ENCODE results near the gene ELP4. TPM values are rescaled to one million over a fixed set of nuclear protein-coding genes. Genes with fewer than 3 reads are reported as not detected.

Gene ELP4
- total RNA-seq, 1 experiment from 2014 or later: 20.3 TPM

DNA sequence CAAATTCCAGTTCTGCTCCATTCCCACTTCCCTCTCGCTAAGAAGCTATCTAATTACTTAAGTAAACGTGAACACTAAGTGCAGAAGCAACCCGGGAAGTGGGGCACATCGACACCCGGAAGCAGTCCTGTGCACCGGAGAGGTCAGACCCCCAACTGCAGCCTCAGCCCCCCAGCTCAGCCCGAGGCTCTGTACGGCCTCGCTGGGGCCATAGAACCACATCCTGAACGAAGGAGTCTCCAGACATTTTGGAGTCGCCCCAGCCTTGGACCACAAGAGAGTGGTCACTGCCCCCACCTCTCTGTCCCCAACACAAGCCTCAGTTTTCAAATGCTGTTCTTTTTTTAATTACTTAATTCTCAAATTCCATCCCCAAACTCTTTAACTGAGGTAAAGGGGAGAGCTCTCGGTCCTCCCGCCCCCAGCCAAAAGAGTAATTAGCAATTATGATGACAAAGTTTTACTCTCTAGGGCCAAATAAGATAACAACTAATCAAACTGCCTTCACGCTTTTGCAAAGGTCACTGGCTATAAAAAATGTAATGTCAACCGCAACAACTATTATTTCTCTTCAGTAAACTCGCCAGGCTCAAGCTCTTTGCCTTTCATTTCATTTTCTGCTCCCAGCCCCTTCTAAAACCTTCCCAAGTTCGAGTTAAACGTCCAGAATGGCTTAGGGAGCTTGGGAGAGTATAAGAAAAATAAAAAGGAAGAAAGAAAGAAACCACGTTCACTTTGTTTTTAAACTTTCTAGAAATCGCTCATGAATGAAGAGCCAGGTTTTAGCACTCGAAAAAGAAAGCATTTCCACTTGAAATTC is 299.4 kb downstream of the ELP4 start:
- intact Hi-C loops (cut with micrococcal nuclease; ENCODE audit: unreplicated experiment): no loop called here
- TF ChIP-seq, protein P1, sequence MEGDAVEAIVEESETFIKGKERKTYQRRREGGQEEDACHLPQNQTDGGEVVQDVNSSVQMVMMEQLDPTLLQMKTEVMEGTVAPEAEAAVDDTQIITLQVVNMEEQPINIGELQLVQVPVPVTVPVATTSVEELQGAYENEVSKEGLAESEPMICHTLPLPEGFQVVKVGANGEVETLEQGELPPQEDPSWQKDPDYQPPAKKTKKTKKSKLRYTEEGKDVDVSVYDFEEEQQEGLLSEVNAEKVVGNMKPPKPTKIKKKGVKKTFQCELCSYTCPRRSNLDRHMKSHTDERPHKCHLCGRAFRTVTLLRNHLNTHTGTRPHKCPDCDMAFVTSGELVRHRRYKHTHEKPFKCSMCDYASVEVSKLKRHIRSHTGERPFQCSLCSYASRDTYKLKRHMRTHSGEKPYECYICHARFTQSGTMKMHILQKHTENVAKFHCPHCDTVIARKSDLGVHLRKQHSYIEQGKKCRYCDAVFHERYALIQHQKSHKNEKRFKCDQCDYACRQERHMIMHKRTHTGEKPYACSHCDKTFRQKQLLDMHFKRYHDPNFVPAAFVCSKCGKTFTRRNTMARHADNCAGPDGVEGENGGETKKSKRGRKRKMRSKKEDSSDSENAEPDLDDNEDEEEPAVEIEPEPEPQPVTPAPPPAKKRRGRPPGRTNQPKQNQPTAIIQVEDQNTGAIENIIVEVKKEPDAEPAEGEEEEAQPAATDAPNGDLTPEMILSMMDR (IDR thresholded peaks at IDR 0.05; ENCODE audit: unreplicated experiment): no peak
- CTCF ChIA-PET: no interaction called here
- no peaks in the 10 kb centered on the region for H3K9me3 Mint-ChIP-seq (ENCODE audit: low read depth, unreplicated experiment)
- no peak for DNase-seq
- H3K4me3 Mint-ChIP-seq (ENCODE audit: low read depth, unreplicated experiment): peak overlapping the region; percentile 82
- H3K36me3 Mint-ChIP-seq (ENCODE audit: insufficient read depth, unreplicated experiment): peaks cover 15% of the 10 kb centered on the region
- BruUV-seq (replicated peaks): no TSS peak
- peaks cover 31% of the 10 kb centered on the region for H3K4me1 Mint-ChIP-seq (ENCODE audit: low read depth, unreplicated experiment)
- peaks cover 80% of the 10 kb centered on the region for H3K27me3 Mint-ChIP-seq (ENCODE audit: unreplicated experiment)
- H3K27ac Mint-ChIP-seq (ENCODE audit: unreplicated experiment): no peak overlapping the region

DNA sequence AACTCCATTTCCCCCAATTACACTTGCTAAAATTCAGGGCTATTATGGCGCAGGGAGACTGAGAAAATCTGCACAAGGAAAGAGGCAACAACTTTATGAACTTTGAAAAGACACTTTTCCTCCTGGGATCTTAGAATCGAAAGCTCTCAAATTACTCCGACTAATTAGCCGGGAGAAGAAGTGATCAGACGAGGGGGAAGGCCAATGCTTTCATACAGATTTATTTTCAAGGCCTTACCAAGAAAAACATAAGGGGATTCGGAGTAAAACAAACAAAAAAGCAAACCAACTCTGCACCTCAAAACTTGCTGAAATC is 299.9 kb downstream of the ELP4 start:
- Mint-ChIP-seq H3K9me3 (ENCODE audit: low read depth, unreplicated experiment) (no peaks in the 10 kb centered on the region), H3K27me3 (ENCODE audit: unreplicated experiment) (peaks cover 80% of the 10 kb centered on the region), H3K36me3 (ENCODE audit: insufficient read depth, unreplicated experiment) (peaks cover 15% of the 10 kb centered on the region), H3K4me1 (ENCODE audit: low read depth, unreplicated experiment) (peaks cover 31% of the 10 kb centered on the region), H3K27ac (ENCODE audit: unreplicated experiment) (no peak overlapping the region), H3K4me3 (ENCODE audit: low read depth, unreplicated experiment) (peak overlapping the region; percentile 82)
- intact Hi-C loops (cut with micrococcal nuclease; ENCODE audit: unreplicated experiment): no loop called here
- TF ChIP-seq, protein P1 (IDR thresholded peaks at IDR 0.05; ENCODE audit: unreplicated experiment): no peak
- CTCF ChIA-PET: interaction anchor here (0.9 kb wide), 1 partner anchor 514 kb away, joined by 3 read pairs; no protein-coding TSS in a partner anchor
- no TSS peak for BruUV-seq (replicated peaks)
- DNase-seq: no peak

DNA sequence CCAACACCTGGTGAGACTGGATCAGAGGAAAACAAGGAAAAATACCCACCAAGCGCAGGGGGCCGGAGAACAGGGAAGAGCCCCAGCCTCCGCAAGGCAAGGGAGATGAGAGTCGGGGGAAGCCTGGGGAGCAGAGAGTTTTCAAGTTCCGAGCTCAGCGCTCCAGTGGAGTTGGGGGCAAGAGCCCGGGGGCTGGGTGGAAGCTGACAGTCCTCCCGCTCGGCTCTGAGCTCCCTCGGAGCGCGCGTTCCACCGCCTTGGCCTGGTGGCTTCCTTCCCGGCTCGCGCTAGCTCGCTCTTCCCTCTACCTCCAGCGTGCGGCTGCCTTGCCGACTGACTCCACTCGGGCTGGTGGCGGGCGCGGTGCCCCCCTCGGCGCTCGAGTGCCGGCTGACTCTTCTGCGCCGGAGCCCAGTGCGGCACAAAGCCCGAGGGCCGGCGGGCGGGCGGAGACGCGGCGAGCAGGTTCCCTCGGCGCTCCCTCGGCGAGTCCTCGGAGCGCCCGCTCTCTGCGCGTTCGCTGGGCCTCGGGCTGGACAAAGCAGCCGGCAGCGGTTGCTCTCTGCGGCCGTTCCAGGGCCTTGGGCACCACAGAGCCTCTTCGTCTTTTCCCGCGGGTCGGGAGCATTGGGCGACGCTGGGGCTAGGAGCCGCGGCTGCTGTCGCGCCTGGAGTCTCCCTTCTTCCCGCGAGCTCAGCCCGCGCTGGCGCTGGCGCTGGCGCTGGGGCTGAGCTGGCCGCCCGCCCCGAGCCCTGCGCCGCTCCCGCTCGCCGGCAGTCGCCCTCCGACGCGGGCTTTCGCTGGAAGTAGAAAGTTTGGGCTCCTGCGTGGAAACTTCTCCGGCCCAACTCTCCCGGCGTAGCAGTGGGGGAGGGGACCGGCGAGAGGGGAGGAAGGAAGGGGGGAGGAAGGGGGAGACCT is 300.6 kb downstream of the ELP4 start:
- peaks cover 31% of the 10 kb centered on the region for H3K4me1 Mint-ChIP-seq (ENCODE audit: low read depth, unreplicated experiment)
- TF ChIP-seq, protein P1 (IDR thresholded peaks at IDR 0.05; ENCODE audit: unreplicated experiment): no peak

DNA sequence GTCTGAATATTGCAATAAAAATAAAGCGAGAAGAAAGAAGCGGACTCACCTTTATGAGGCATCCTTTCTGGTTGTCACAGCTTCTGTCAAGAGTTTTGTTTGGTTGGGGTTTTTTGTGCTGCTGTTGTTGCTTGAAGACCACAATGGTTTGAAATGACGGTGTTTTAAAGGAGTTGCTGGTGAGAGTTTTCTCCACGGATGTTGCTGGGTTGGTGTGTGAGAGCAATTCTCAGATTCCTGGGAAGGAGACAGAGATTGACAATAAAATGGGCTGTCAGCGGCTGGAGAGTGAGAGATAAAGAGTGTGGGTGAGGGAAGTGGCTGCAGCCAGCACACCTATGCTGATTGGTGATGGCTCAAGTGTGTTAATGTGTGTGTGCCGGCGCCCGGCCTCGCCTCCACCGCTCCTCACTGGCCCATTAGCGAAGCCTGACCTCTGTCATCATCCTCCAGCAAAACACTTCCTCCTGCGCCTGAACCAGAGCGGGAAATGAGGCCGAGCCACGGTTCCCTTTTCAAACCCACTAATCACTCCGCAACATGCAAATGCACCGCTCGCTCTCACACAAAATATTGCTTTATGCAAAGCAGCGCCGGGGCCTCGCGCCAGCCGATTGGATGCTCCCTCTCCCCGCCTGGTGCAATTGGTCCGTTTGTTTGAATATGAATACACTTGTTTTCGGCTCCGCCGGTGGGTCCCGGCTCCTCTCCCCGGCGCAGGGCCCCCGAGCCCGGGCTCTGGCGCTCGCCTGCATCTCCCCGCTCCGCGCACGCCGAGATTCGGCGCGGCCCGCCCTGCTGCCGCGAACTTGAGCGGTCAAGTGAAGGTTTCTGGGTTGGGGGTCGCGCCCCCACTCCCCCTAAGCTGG is 301.4 kb downstream of the ELP4 start, which contains the start of gene PAX6:
TSS of gene PAX6 (minus strand) at position 544 of the 869 bp plus-strand sequence. CDS start 4,911 bp downstream, outside the sequence.
- DNase-seq: peak; percentile 49
- BruUV-seq (replicated peaks): no TSS peak
- TF ChIP-seq, protein P1 (IDR thresholded peaks at IDR 0.05; ENCODE audit: unreplicated experiment): no peak
- Mint-ChIP-seq H3K4me3 (ENCODE audit: low read depth, unreplicated experiment) (peak within 1 kb of the TSS; percentile 82), H3K27ac (ENCODE audit: unreplicated experiment) (peak within 1 kb of the TSS; percentile 63), H3K27me3 (ENCODE audit: unreplicated experiment) (peaks cover 91% of the 10 kb centered on the region), H3K36me3 (ENCODE audit: insufficient read depth, unreplicated experiment) (peaks cover 15% of the 10 kb centered on the region), H3K9me3 (ENCODE audit: low read depth, unreplicated experiment) (no peaks in the 10 kb centered on the region), H3K4me1 (ENCODE audit: low read depth, unreplicated experiment) (peaks cover 35% of the 10 kb centered on the region)
- CTCF ChIA-PET: no interaction called here
- intact Hi-C loops (cut with micrococcal nuclease; ENCODE audit: unreplicated experiment): no loop called here

More for the DNA sequence above, 300.6 kb downstream of the ELP4 start:
- Mint-ChIP-seq H3K9me3 (ENCODE audit: low read depth, unreplicated experiment) (no peaks in the 10 kb centered on the region), H3K27ac (ENCODE audit: unreplicated experiment) (peak overlapping the region; percentile 63), H3K27me3 (ENCODE audit: unreplicated experiment) (peaks cover 82% of the 10 kb centered on the region), H3K4me3 (ENCODE audit: low read depth, unreplicated experiment) (peak overlapping the region; percentile 82), H3K36me3 (ENCODE audit: insufficient read depth, unreplicated experiment) (peaks cover 15% of the 10 kb centered on the region)
- intact Hi-C loops (cut with micrococcal nuclease; ENCODE audit: unreplicated experiment): no loop called here
- BruUV-seq (replicated peaks): no TSS peak
- CTCF ChIA-PET: interaction anchor here (0.9 kb wide), 1 partner anchor 514 kb away, joined by 3 read pairs; no protein-coding TSS in a partner anchor
- peak; percentile 41 for DNase-seq
